Esophagus squamous epithelium (tissue), 5 donors: ENCODE measurements around the gene RNF217. TPM values are rescaled to one million over a fixed set of nuclear protein-coding genes. Genes with fewer than 3 reads are reported as not detected.

Experiments
- DNase-seq: peaks from one replicate; lab custom pipeline; 2025; lab: John Stamatoyannopoulos, UW
- H3K27ac ChIP-seq, 4 donors: fragments of 200-600 bp; sonication (generic); one replicate each; pipeline ENCODE4 v1.5.1; 2016 to 2019; ENCODE audit warnings: mild to moderate bottlenecking in 1 of 4
- H3K27me3 ChIP-seq, 4 donors: fragments of 200-600 bp; sonication (generic); 1 replicate in 3 of 4; 2 replicates in 1 of 4; pipeline versions ENCODE4 v1.5.1 to v1.6.0; 2017 to 2021; ENCODE audit warnings: antibody characterized with exemption in 1 of 4
- H3K36me3 ChIP-seq, 3 donors: fragments of 200-600 bp; sonication (generic); one replicate each; pipeline ENCODE4 v1.5.1; 2016 to 2019
- H3K4me1 ChIP-seq, 3 donors: fragments of 200-600 bp; sonication (generic); one replicate each; pipeline ENCODE4 v1.5.1; 2017 to 2019
- H3K4me3 ChIP-seq, 4 donors: fragments of 200-600 bp; sonication (generic); 1 replicate in 3 of 4; 2 replicates in 1 of 4; pipeline ENCODE4 v1.5.1; 2016 to 2019; ENCODE audit warnings: mild to moderate bottlenecking in 2 of 4, moderate library complexity in 1 of 4
- H3K9me3 ChIP-seq, 3 donors: fragments of 200-600 bp; sonication (generic); one replicate each; pipeline ENCODE4 v1.5.1; 2016 to 2019
- POLR2A ChIP-seq, 4 donors: fragments of 450-650 bp; IDR thresholded peaks; one replicate each; pipeline ENCODE4 v1.6.1; 2017; ENCODE audit warnings: antibody characterized with exemption in 4 of 4, mild to moderate bottlenecking in 4 of 4, moderate library complexity in 3 of 4
- WGBS, 2 donors: methylation state at CpG; one replicate each; pipeline ENCODE4 v1.1.5; 2018; 5-methylcytosine and 5-hydroxymethylcytosine counted together
- intact Hi-C: fragments of 100-400 bp; cut with DNase I; formaldehyde crosslinking; loops from one replicate; pipeline ENCODE4 v1.15.0; 2022
- total RNA-seq, 4 donors: library from RNA; depleted of rRNA; stranded (reverse); fragments of >200 nt; gene quantifications; one replicate each; pipeline ENCODE4 v1.1.0, GENCODE V29; 2016
- TF ChIP-seq, protein P1 (sequence below), 6 experiments: fragments of 450-650 bp in 4 of 6; fragments of 200-600 bp in 2 of 6; sonication (generic) in 2 of 6; IDR thresholded peaks; one replicate each; pipeline ENCODE4 v1.5.1; 2016 to 2019; ENCODE audit warnings: antibody characterized with exemption in 6 of 6, mild to moderate bottlenecking in 4 of 6, moderate library complexity in 4 of 6
- donor health status: DM: yes; HTN: yes; CAD: no.

RNF217 gene
- total RNA-seq, 4 donors from 2014 or later = 9.1 to 26.3 (median 15.4) TPM

DNA sequence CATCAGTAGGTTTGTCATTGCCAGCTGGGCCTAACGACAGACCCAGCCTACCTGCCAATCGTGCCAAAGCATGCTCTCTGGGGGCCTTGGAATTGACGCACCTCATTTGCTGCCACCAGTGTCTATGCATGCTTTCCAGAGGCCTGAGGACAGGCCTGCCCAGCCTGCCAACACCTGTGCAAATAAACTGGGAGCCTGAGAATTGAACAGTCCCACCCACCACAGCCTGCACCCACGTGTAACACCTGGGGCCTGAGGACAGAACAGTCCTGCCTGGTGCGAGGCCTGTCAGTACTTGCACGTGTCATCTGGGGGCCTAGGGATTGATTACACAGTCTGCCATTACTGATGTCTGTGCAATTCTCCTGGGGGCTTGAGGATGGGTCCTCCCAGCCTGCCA, 6.2 kb upstream of the RNF217 start:
- Histone ChIP-seq H3K27me3 (no peaks in the 10 kb centered on the region), H3K9me3 (no peaks in the 10 kb centered on the region), H3K4me3 (no peak overlapping the region), H3K4me1 (peaks cover 7 to 32% (median 12%) of the 10 kb centered on the region in 3 donors), H3K36me3 (no peaks in the 10 kb centered on the region), H3K27ac (no peak overlapping the region)
- WGBS, 2 donors = 20 to 40% methylated on average over 1 to 3 of the region's 6 CpGs
- intact Hi-C loops = no loop called here
- no peak for DNase-seq
- TF ChIP-seq, protein P1, sequence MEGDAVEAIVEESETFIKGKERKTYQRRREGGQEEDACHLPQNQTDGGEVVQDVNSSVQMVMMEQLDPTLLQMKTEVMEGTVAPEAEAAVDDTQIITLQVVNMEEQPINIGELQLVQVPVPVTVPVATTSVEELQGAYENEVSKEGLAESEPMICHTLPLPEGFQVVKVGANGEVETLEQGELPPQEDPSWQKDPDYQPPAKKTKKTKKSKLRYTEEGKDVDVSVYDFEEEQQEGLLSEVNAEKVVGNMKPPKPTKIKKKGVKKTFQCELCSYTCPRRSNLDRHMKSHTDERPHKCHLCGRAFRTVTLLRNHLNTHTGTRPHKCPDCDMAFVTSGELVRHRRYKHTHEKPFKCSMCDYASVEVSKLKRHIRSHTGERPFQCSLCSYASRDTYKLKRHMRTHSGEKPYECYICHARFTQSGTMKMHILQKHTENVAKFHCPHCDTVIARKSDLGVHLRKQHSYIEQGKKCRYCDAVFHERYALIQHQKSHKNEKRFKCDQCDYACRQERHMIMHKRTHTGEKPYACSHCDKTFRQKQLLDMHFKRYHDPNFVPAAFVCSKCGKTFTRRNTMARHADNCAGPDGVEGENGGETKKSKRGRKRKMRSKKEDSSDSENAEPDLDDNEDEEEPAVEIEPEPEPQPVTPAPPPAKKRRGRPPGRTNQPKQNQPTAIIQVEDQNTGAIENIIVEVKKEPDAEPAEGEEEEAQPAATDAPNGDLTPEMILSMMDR (IDR thresholded peaks at IDR 0.05) = no peak
- no peak for TF ChIP-seq POLR2A (IDR thresholded peaks at IDR 0.05)

DNA sequence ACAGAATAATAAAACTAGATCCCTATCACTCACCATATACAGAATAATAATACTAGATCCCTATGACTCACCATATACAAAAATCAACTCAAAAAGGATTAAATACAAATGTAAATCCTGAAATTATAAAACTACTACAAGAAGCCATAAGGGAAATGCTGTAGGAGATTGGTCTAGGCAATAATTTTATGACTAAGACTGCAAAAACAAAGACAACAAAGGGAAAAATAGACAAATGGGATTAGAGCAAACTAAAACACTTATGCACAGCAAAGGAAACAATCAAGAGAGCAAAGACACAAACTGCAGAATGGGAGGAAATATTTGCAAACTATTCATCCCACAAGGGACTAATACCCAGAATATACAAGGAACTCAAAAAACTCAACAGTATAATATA, 4.1 kb upstream of the RNF217 start:
- intact Hi-C loops = no loop called here
- H3K27me3 ChIP-seq = no peaks in the 10 kb centered on the region

DNA sequence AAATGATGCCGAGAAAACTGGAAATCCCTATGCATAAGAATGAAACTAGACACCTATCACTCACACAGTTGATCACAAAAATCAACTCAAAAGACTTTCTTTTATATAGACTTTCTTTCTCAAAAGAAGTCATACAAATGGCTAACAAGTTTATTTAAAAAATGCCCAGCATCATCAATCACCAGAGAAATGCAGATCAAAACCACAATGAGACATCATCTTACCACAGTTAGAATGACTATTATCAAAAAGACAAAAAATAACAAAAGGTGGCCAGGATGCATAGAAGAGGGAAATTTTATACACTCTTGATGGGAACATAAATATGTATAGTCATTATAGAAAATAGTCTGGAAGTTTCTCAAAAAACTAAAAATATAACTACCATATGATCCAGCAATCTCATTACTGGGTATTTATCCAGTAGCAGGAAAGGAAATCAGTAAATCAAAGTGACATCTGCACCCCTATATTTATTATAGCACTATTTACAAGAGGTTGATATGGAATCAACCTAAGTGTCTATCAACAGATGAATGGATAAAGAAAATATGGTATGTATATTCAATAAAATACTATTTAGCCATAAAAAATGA, 3.4 kb upstream of the RNF217 start:
- DNase-seq = no peak
- H3K36me3 ChIP-seq = no peaks in the 10 kb centered on the region
- no peak for TF ChIP-seq POLR2A (IDR thresholded peaks at IDR 0.05)
- TF ChIP-seq, protein P1 (IDR thresholded peaks at IDR 0.05) = no peak

More for the DNA sequence above, 4.1 kb upstream of the RNF217 start:
- no peak for TF ChIP-seq POLR2A (IDR thresholded peaks at IDR 0.05)
- TF ChIP-seq, protein P1 (IDR thresholded peaks at IDR 0.05) = no peak
- no peaks in the 10 kb centered on the region for H3K36me3 ChIP-seq
- no peaks in the 10 kb centered on the region for H3K9me3 ChIP-seq
- no peak overlapping the region for H3K4me3 ChIP-seq
- no peak overlapping the region for H3K27ac ChIP-seq
- no peak for DNase-seq
- H3K4me1 ChIP-seq = peaks cover 7 to 39% (median 12%) of the 10 kb centered on the region in 3 donors

DNA sequence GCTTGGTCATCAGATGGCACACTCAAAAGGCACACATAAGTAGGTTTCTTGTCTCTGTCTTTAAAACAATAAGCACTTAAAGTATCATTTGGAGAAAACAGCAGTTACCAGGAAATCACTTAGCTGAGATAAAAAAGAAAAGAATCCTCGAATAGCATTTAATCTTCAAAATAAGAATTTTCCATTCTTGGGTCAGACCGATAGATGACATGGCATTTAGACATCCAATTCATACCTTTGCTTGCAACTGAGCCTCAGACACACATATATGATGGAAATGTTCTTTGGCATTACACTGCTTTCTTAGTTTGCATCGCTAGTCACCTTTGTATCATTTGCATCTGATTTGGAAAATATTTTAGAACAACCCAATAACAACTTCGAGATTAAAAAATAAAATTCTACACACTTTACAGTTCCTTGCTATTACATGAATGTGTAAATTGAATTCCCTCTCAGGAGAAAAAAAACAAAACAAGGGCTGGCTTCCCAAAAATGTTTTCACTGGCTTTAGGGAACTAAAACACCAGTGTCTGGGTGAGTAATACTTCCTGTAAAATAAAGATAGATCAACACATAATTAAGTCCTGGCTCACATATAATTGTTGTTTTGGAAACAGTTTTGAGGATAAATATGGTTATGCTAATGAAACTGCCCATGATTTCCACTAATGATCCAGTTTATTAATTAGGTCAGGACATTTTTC, 1.3 kb upstream of the RNF217 start:
- DNase-seq = no peak
- H3K27me3 ChIP-seq = no peaks in the 10 kb centered on the region
- 43 to 45% methylated on average over 4 of the region's 4 CpGs for WGBS, 2 donors
- TF ChIP-seq, protein P1 (IDR thresholded peaks at IDR 0.05) = no peak
- TF ChIP-seq POLR2A (IDR thresholded peaks at IDR 0.05) = no peak
- peaks cover 2 to 56% (median 17%) of the 10 kb centered on the region in 3 donors for H3K4me1 ChIP-seq
- intact Hi-C loops = no loop called here
- H3K36me3 ChIP-seq = no peaks in the 10 kb centered on the region
- H3K4me3 ChIP-seq = peak overlapping the region in 3 of 4 donors; percentile 70 to 97 (median 91)
- H3K9me3 ChIP-seq = no peaks in the 10 kb centered on the region
- H3K27ac ChIP-seq = peak overlapping the region; percentile 92 to 99 (median 96)

More for the DNA sequence above, 3.4 kb upstream of the RNF217 start:
- intact Hi-C loops = no loop called here
- Histone ChIP-seq H3K9me3 (no peaks in the 10 kb centered on the region), H3K27ac (no peak overlapping the region), H3K27me3 (no peaks in the 10 kb centered on the region), H3K4me3 (no peak overlapping the region), H3K4me1 (peaks cover 7 to 46% (median 12%) of the 10 kb centered on the region in 3 donors)
- 24 to 72% methylated on average over 1 of the region's 1 CpG for WGBS, 2 donors

DNA sequence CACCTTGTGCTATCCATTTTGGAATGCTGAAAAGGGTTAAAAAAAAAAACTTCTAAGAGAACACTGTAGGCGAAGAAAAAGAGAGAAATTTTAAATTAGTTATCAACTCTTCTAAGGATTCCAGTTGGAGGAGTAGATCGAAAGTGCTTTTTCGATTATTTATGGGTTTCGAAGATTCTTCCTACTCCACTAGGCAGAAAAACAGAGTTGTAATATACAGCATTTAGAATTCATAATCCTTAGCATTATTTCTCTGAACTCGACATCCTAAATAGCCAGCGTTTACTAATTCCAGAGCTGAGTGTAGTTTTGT, 817 bp upstream of the RNF217 start:
- peak overlapping the region; percentile 70 to 97 (median 88) for H3K4me3 ChIP-seq
- intact Hi-C loops = no loop called here
- DNase-seq = no peak
- TF ChIP-seq, protein P1 (IDR thresholded peaks at IDR 0.05) = no peak
- TF ChIP-seq POLR2A (IDR thresholded peaks at IDR 0.05) = no peak
- 1 to 11% methylated on average over 6 of the region's 6 CpGs for WGBS, 2 donors
- H3K9me3 ChIP-seq = no peaks in the 10 kb centered on the region
- H3K27ac ChIP-seq = peak overlapping the region; percentile 92 to 99 (median 96)
- no peaks in the 10 kb centered on the region for H3K36me3 ChIP-seq
- peaks cover 0 to 56% (median 21%) of the 10 kb centered on the region in 3 donors for H3K4me1 ChIP-seq
- no peaks in the 10 kb centered on the region for H3K27me3 ChIP-seq
